Liver (tissue), 9 donors: ENCODE results near the gene CDH26. TPM values are rescaled to one million over a fixed set of nuclear protein-coding genes. Genes with fewer than 3 reads are reported as not detected.

Source experiments
- DNase-seq: peaks from one replicate; pipeline ENCODE4 v3.0.0-alpha.2; 2017; ENCODE audit warnings: low spot score
- H3K27ac ChIP-seq, 2 donors: one replicate each; pipeline ENCODE4 v1.7.0; 2013; ENCODE audit warnings: inconsistent platforms in 2 of 2, low read length in 2 of 2, control low read depth in 1 of 2, low read depth in 1 of 2, mild to moderate bottlenecking in 1 of 2
- H3K27me3 ChIP-seq, 4 donors: one replicate each; pipeline versions ENCODE4 v1.6.1 to v1.7.0; 2013; ENCODE audit warnings: low read length in 3 of 4, inconsistent platforms in 1 of 4, mild to moderate bottlenecking in 1 of 4, moderate library complexity in 1 of 4; ENCODE audit not compliant: control insufficient read depth in 4 of 4, insufficient read depth in 4 of 4
- H3K36me3 ChIP-seq, 4 donors: one replicate each; pipeline versions ENCODE4 v1.6.1 to v1.7.0; 2013; ENCODE audit warnings: low read length in 3 of 4, mild to moderate bottlenecking in 3 of 4, low read depth in 1 of 4, moderate library complexity in 1 of 4; ENCODE audit not compliant: control insufficient read depth in 4 of 4, insufficient read depth in 3 of 4
- H3K4me1 ChIP-seq, 4 donors: one replicate each; pipeline versions ENCODE4 v1.6.1 to v1.7.0; 2013; ENCODE audit warnings: low read length in 3 of 4, mild to moderate bottlenecking in 3 of 4, moderate library complexity in 1 of 4; ENCODE audit not compliant: control insufficient read depth in 4 of 4, insufficient read depth in 4 of 4
- H3K4me3 ChIP-seq, 3 donors: one replicate each; pipeline versions ENCODE4 v1.6.1 to v1.7.0; 2013; ENCODE audit warnings: low read length in 3 of 3, control low read depth in 1 of 3, low read depth in 1 of 3, mild to moderate bottlenecking in 1 of 3
- H3K9ac ChIP-seq, 2 donors: one replicate each; pipeline ENCODE4 v1.7.0; 2013; ENCODE audit warnings: low read length in 2 of 2, mild to moderate bottlenecking in 2 of 2, moderate library complexity in 2 of 2, control low read depth in 1 of 2, low read depth in 1 of 2
- H3K9me3 ChIP-seq, 4 donors: one replicate each; pipeline versions ENCODE4 v1.6.1 to v1.7.0; 2013; ENCODE audit warnings: low read length in 3 of 4; ENCODE audit not compliant: control insufficient read depth in 4 of 4
- ATF3 ChIP-seq: IDR thresholded peaks from 2 replicates; pipeline ENCODE4 v1.6.1; 2016; ENCODE audit warnings: antibody characterized with exemption
- CTCF ChIP-seq: fragments of 150-350 bp; IDR thresholded peaks from 2 replicates; pipeline ENCODE4 v1.5.1; 2017; ENCODE audit warnings: improper control_type of control experiment, low read depth, low read length; ENCODE audit not compliant: missing input control
- EGR1 ChIP-seq, 2 donors: IDR thresholded peaks; 2 replicates each; pipeline ENCODE4 v1.6.1; 2016 to 2018; ENCODE audit warnings: antibody characterized with exemption in 2 of 2, low read depth in 2 of 2
- FOXA1 ChIP-seq: IDR thresholded peaks from 2 replicates; pipeline ENCODE4 v1.6.1; 2016; ENCODE audit warnings: antibody characterized with exemption
- FOXA2 ChIP-seq: IDR thresholded peaks from 2 replicates; pipeline ENCODE4 v1.6.1; 2016; ENCODE audit warnings: antibody characterized with exemption
- GABPA ChIP-seq, 2 donors: IDR thresholded peaks in 1 of 2; conservative IDR thresholded peaks in 1 of 2; 2 replicates each; pipeline ENCODE4 v1.6.1; 2016; ENCODE audit warnings: antibody characterized with exemption in 2 of 2, mild to moderate bottlenecking in 1 of 2, moderate library complexity in 1 of 2
- HNF4A ChIP-seq, 2 donors: conservative IDR thresholded peaks; 2 replicates each; pipeline ENCODE4 v1.6.1; 2016; ENCODE audit warnings: antibody characterized with exemption in 2 of 2, mild to moderate bottlenecking in 2 of 2
- HNF4G ChIP-seq: IDR thresholded peaks from 2 replicates; pipeline ENCODE4 v1.6.1; 2016; ENCODE audit warnings: antibody characterized with exemption
- JUND ChIP-seq, 2 donors: IDR thresholded peaks; 2 replicates each; pipeline ENCODE4 v1.6.1; 2016; ENCODE audit warnings: antibody characterized with exemption in 2 of 2
- MAX ChIP-seq: IDR thresholded peaks from 2 replicates; pipeline ENCODE4 v1.6.1; 2016; ENCODE audit warnings: antibody characterized with exemption
- NR2F2 ChIP-seq: IDR thresholded peaks from 2 replicates; pipeline ENCODE4 v1.6.1; 2016; ENCODE audit warnings: antibody characterized with exemption
- RAD21 ChIP-seq, 2 donors: IDR thresholded peaks; 2 replicates each; pipeline ENCODE4 v1.6.1; 2016; ENCODE audit warnings: antibody characterized with exemption in 2 of 2, mild to moderate bottlenecking in 2 of 2
- REST ChIP-seq: IDR thresholded peaks from 2 replicates; pipeline ENCODE4 v1.6.1; 2016; ENCODE audit warnings: antibody characterized with exemption, mild to moderate bottlenecking
- RXRA ChIP-seq, 2 donors: IDR thresholded peaks; 2 replicates each; pipeline ENCODE4 v1.6.1; 2017 to 2018; ENCODE audit warnings: antibody characterized with exemption in 2 of 2, mild to moderate bottlenecking in 1 of 2
- SP1 ChIP-seq: IDR thresholded peaks from 2 replicates; pipeline ENCODE4 v1.6.1; 2018; ENCODE audit warnings: antibody characterized with exemption, mild to moderate bottlenecking
- TAF1 ChIP-seq: conservative IDR thresholded peaks from 2 replicates; pipeline ENCODE4 v1.6.1; 2016; ENCODE audit warnings: antibody characterized with exemption, mild to moderate bottlenecking
- YY1 ChIP-seq: IDR thresholded peaks from 2 replicates; pipeline ENCODE4 v1.6.1; 2016; ENCODE audit warnings: antibody characterized with exemption, mild to moderate bottlenecking
- ZBTB33 ChIP-seq: IDR thresholded peaks from 2 replicates; pipeline ENCODE4 v1.6.1; 2016; ENCODE audit warnings: antibody characterized with exemption
- WGBS: extraction: QIAGEN DNeasy Blood & Tissue Kit; methylation state at CpG from one replicate; pipeline ENCODE4 v1.1.7; 2013; 5-methylcytosine and 5-hydroxymethylcytosine counted together
- polyA plus RNA-seq, 2 donors: library from polyadenylated mRNA; stranded (reverse) in 1 of 2; unstranded in 1 of 2; fragments of 200-250 nt in 1 of 2; fragments of >200 nt in 1 of 2; fragmentation: Nextera tagmentation in 1 of 2; extraction: Ambion mirVana in 1 of 2; gene quantifications; one replicate each; pipeline versions ENCODE4 v1.2.1 to v1.2.3, GENCODE V29; 2013 to 2015
- total RNA-seq, 2 donors: library from RNA; depleted of rRNA; stranded (reverse); fragments of >200 nt; gene quantifications; one replicate each; pipeline ENCODE4 v1.2.3, GENCODE V29; 2014
- donor health status: healthy.
- donor health status: healthy.
- donor health status: healthy.
- donor health status: healthy.
- donor health status: healthy.

CDH26 gene
- total and polyA plus RNA-seq, 4 donors = 0.03 to 0.70 (median 0.43) TPM

GRCh38 chr20:59962155-59962554 is 3.9 kb downstream of the CDH26 start:
- H3K27me3 ChIP-seq = peaks cover 2 to 22% (median 12%) of the 10 kb centered on the region in 4 donors
- H3K4me1 ChIP-seq = peaks cover 0 to 3% (median 1%) of the 10 kb centered on the region in 4 donors
- WGBS = 92% methylated on average over 6 of the region's 6 CpGs
- TF ChIP-seq RAD21 (IDR thresholded peaks at IDR 0.05) (no peak), GABPA (IDR thresholded peaks at IDR 0.05 in 1 of 2, conservative IDR thresholded peaks at IDR 0.05 in 1 of 2) (no peak), TAF1 (no peak), SP1 (no peak), FOXA2 (no peak), EGR1 (IDR thresholded peaks at IDR 0.05; ENCODE audit: low read depth in 2 of 2) (no peak), FOXA1 (no peak), REST (no peak), JUND (IDR thresholded peaks at IDR 0.05) (no peak), YY1 (no peak), CTCF (no peak), HNF4G (no peak), NR2F2 (no peak), MAX (no peak), HNF4A (conservative IDR thresholded peaks at IDR 0.05) (no peak), RXRA (IDR thresholded peaks at IDR 0.05) (no peak), ZBTB33 (no peak), ATF3 (no peak)
- no peak overlapping the region for H3K4me3 ChIP-seq
- H3K27ac ChIP-seq = no peak overlapping the region
- no peak overlapping the region for H3K9ac ChIP-seq
- no peaks in the 10 kb centered on the region for H3K36me3 ChIP-seq
- no peak for DNase-seq
- no peaks in the 10 kb centered on the region for H3K9me3 ChIP-seq
